ENCODE measurements around the gene USP36. TPM values are rescaled to one million over a fixed set of nuclear protein-coding genes. Genes with fewer than 3 reads are reported as not detected.

Gene USP36
- total RNA-seq, 1 donor from 2014 or later = 64.7 TPM

DNA sequence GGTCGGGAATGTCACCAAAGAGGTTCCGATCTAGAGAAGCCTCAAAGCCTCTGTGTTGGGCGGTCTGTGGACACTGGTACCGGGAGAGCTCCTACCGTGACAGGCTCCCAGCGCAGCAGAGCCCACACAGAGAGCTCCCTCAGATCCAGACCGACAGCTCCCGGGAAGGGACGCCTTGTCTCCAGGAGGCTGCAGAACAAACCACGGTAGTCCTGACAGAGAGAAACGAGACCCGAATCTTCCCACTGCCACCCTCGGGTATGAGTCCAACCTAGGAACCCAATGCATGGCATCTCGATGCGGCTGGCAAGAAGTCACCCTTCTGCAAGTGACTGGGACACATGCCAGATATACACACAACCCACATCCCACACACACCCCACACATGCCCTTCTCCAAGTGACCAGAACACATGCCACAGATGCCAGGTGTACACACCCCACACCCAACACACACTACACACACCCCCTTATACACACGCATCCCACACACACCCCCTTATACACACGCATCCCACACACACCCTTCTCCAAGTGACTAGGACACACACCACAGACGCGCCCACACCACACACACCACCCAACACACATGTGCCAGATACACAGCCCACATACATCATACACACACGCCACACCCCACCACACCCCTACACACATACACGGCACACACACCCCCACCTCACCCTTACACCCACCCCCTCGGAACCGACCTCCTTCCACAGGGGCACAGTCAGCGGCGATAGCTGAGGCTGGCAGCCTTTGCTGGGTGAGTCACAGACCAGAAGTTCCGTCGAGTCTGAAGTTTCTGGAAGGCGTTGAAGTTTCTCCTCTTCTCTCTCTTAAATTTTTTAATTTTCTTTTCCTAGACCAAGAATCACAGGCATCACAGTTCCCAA lies 42.7 kb downstream of the USP36 start:
- H3K4me3 ChIP-seq (ENCODE audit: low read depth, low read length) = no peak overlapping the region
- peaks cover 3% of the 10 kb centered on the region for H3K36me3 ChIP-seq (ENCODE audit: control insufficient read depth, insufficient read depth, low read length)

DNA sequence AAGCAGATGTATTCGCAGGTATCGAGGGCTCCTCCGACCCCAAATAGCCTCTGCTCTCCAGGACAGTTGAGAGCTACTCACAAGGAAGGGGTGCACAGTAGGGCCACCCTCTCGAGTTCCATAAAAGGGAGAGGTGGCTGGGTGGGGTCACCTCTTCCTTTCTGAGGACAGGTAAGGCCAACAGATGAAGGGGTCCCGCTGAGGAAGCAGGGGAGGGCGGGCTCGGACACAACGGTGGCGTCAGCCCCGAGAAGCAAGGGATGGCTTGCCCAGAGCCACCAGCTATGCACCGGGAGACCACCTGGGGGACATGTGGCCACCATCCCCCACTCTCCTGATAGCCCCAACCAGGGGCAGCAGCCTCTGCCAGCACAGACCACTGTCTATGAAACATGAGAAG lies 43.4 kb downstream of the USP36 start:
- DNase-seq (ENCODE audit: low read depth) = no peak
- Histone ChIP-seq H3K36me3 (ENCODE audit: control insufficient read depth, insufficient read depth, low read length) (peaks cover 3% of the 10 kb centered on the region), H3K4me3 (ENCODE audit: low read depth, low read length) (no peak overlapping the region), H3K27me3 (ENCODE audit: control insufficient read depth, insufficient read depth, low read length) (no peaks in the 10 kb centered on the region)
- TF ChIP-seq, protein P1, sequence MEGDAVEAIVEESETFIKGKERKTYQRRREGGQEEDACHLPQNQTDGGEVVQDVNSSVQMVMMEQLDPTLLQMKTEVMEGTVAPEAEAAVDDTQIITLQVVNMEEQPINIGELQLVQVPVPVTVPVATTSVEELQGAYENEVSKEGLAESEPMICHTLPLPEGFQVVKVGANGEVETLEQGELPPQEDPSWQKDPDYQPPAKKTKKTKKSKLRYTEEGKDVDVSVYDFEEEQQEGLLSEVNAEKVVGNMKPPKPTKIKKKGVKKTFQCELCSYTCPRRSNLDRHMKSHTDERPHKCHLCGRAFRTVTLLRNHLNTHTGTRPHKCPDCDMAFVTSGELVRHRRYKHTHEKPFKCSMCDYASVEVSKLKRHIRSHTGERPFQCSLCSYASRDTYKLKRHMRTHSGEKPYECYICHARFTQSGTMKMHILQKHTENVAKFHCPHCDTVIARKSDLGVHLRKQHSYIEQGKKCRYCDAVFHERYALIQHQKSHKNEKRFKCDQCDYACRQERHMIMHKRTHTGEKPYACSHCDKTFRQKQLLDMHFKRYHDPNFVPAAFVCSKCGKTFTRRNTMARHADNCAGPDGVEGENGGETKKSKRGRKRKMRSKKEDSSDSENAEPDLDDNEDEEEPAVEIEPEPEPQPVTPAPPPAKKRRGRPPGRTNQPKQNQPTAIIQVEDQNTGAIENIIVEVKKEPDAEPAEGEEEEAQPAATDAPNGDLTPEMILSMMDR (IDR thresholded peaks at IDR 0.05; ENCODE audit: insufficient read depth, low read length, poor library complexity, severe bottlenecking) = no peak

More for the DNA sequence above, 42.7 kb downstream of the USP36 start:
- no peak for DNase-seq (ENCODE audit: low read depth)
- H3K27me3 ChIP-seq (ENCODE audit: control insufficient read depth, insufficient read depth, low read length) = no peaks in the 10 kb centered on the region
- TF ChIP-seq, protein P1 (IDR thresholded peaks at IDR 0.05; ENCODE audit: insufficient read depth, low read length, poor library complexity, severe bottlenecking) = no peak

DNA sequence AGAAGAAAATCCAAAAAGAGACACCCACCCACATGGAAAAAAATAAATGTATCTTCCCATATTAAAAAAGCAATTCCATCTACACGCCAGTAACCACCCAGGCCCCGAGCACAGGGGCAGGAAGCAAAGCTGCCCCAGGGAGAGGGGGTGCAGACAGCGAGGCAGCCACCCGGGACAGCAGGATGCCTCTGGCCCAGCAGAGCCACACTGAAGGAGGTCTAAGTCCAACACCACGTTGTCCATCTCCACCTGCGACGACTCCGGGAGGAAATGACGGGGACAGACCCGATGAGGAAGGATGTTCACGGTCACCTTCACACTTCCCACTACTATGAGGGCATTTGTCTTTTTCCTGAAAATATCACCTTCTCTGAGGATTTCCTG lies 44.1 kb downstream of the USP36 start:
- Histone ChIP-seq H3K27me3 (ENCODE audit: control insufficient read depth, insufficient read depth, low read length) (no peaks in the 10 kb centered on the region), H3K4me3 (ENCODE audit: low read depth, low read length) (no peak overlapping the region), H3K36me3 (ENCODE audit: control insufficient read depth, insufficient read depth, low read length) (peaks cover 3% of the 10 kb centered on the region)
- no peak for DNase-seq (ENCODE audit: low read depth)
- TF ChIP-seq, protein P1 (IDR thresholded peaks at IDR 0.05; ENCODE audit: insufficient read depth, low read length, poor library complexity, severe bottlenecking) = no peak

DNA sequence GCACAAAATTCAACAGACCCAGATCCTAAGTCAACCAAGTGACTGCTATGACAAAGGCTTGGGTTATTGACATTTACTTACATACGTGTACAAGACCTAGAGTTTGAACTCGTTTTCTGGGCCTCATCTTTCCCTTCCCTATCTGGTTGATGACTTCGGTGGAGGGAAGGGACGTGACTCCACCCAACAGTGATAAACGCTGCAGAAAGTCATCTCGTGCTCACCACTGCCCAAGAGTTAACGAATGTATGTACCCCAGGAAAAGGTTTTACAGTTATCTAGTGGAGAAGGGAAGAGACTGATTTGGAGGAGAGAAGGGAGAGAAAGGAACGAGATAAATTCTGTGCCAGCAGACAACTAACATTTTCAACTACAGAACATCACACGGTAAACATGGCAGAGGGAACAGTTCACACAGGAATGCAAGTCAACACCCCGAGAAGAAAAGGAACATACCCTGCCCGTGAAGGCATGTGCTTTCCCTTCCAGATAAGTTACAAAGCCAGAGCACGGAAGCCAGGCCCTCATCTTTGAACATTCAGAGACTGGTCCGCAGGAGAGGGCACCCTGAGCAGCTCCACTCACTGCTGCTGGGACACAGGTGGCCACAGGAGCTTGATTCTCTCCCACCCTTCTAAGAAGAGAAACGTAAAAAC lies 44.6 kb downstream of the USP36 start:
- Histone ChIP-seq H3K4me3 (ENCODE audit: low read depth, low read length) (no peak overlapping the region), H3K36me3 (ENCODE audit: control insufficient read depth, insufficient read depth, low read length) (peaks cover 3% of the 10 kb centered on the region), H3K27me3 (ENCODE audit: control insufficient read depth, insufficient read depth, low read length) (no peaks in the 10 kb centered on the region)
- DNase-seq (ENCODE audit: low read depth) = no peak
- TF ChIP-seq, protein P1 (IDR thresholded peaks at IDR 0.05; ENCODE audit: insufficient read depth, low read length, poor library complexity, severe bottlenecking) = no peak

DNA sequence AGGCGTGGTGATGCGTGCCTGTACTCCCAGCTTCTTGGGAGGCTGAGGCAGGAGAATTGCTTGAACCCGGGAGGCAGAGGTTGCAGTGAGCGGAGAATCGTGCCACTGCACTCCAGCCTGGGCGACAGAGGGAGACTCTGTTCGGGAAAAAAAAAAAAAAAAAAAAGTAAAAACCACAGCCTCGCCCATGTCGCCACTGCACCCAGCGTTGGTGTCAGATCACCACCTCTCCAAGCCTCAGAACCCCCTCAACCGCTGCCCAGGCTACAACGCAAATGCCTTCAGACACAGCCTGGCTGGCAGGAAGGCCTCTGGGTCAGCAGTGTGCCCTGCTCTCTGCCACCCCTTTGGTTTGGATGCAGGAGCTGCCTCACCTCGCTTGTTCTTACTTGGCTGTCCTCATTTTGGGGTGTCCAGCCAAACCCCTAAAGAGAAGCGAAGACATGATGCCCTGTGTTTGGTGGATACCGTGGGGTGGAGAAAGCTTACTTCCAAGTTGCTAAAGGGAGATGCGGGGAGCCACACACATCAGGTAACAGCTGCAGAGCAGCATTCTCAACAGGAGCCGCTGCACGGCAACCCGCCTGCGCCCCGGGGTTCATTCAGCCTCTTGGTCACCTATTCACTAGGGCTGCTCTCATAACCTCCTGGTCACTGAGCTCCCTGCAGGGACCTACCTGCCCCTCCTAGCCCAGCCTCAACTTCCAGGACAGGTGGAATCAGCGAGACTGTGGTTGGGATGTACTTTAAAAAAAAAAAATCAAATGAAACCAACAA lies 45.6 kb downstream of the USP36 start:
- H3K27me3 ChIP-seq (ENCODE audit: control insufficient read depth, insufficient read depth, low read length) = no peaks in the 10 kb centered on the region
- no peak overlapping the region for H3K4me3 ChIP-seq (ENCODE audit: low read depth, low read length)
- H3K36me3 ChIP-seq (ENCODE audit: control insufficient read depth, insufficient read depth, low read length) = peaks cover 3% of the 10 kb centered on the region
- no peak for DNase-seq (ENCODE audit: low read depth)
- TF ChIP-seq, protein P1 (IDR thresholded peaks at IDR 0.05; ENCODE audit: insufficient read depth, low read length, poor library complexity, severe bottlenecking) = no peak
